Body of pancreas (tissue), 4 donors: ENCODE results near the gene MAP1B. TPM values are rescaled to one million over a fixed set of nuclear protein-coding genes. Genes with fewer than 3 reads are reported as not detected.

Source experiments
- ATAC-seq: fragments of 150-250 bp; one replicate; pipeline ENCODE4 v1.9.1; 2016
- DNase-seq, 4 donors: peaks; one replicate each; pipeline ENCODE4 v3.0.0-alpha.2; 2019
- H3K27ac ChIP-seq, 4 donors: fragments of 200-600 bp; sonication (generic); 1 replicate in 3 of 4; 2 replicates in 1 of 4; pipeline versions ENCODE4 v1.5.1 to v1.6.1; 2016 to 2019; ENCODE audit warnings: mild to moderate bottlenecking in 1 of 4, mixed read lengths in 1 of 4, moderate library complexity in 1 of 4
- H3K27me3 ChIP-seq, 2 donors: fragments of 200-600 bp; sonication (generic); one replicate each; pipeline ENCODE4 v1.6.0; 2016; ENCODE audit warnings: mild to moderate bottlenecking in 1 of 2
- H3K36me3 ChIP-seq, 2 donors: fragments of 200-600 bp; sonication (generic); replicated peaks in 1 of 2; 2 replicates each; pipeline ENCODE4 v1.5.1; 2016; ENCODE audit warnings: low read depth in 2 of 2; ENCODE audit not compliant: insufficient read depth in 1 of 2
- H3K4me1 ChIP-seq: fragments of 200-600 bp; sonication (generic); one replicate; pipeline ENCODE4 v1.6.0; 2016
- H3K4me3 ChIP-seq, 2 donors: fragments of 200-600 bp; sonication (generic); 1 replicate in 1 of 2; 2 replicates in 1 of 2; pipeline ENCODE4 v1.5.1; 2016 to 2019
- H3K9me3 ChIP-seq, 3 donors: fragments of 200-600 bp; sonication (generic); 1 replicate in 2 of 3; 2 replicates in 1 of 3; pipeline ENCODE4 v1.5.1; 2016
- CTCF ChIP-seq, 7 experiments: fragments of 450-650 bp in 4 of 7; fragments of 200-600 bp in 3 of 7; sonication (generic) in 3 of 7; IDR thresholded peaks; one replicate each; pipeline ENCODE4 v1.5.1; 2016 to 2019; ENCODE audit warnings: antibody characterized with exemption in 7 of 7
- POLR2A ChIP-seq, 3 donors: fragments of 450-650 bp; IDR thresholded peaks; one replicate each; pipeline ENCODE4 v1.6.1; 2016; ENCODE audit warnings: antibody characterized with exemption in 3 of 3, mild to moderate bottlenecking in 2 of 3
- WGBS, 2 donors: methylation state at CpG; one replicate each; pipeline ENCODE4 v1.1.5; 2017; 5-methylcytosine and 5-hydroxymethylcytosine counted together
- intact Hi-C: fragments of 100-400 bp; cut with DNase I; formaldehyde crosslinking; loops from one replicate; pipeline ENCODE4 v1.15.1; 2023
- total RNA-seq, 2 donors: library from RNA; depleted of rRNA; stranded (reverse); fragments of >200 nt; gene quantifications; one replicate each; pipeline ENCODE4 v1.1.0, GENCODE V29; 2016

The MAP1B gene
- total RNA-seq, 2 donors from 2014 or later, result 30.4 to 69.9 TPM

GRCh38 chr5:72182686-72183085 is 75.4 kb downstream of the MAP1B start:
- H3K27ac ChIP-seq, result no peak overlapping the region
- no peaks in the 10 kb centered on the region for H3K36me3 ChIP-seq
- intact Hi-C loops, result no loop called here
- no peaks in the 10 kb centered on the region for H3K27me3 ChIP-seq
- no peak for DNase-seq
- no peak for TF ChIP-seq CTCF (IDR thresholded peaks at IDR 0.05)
- no peak for TF ChIP-seq POLR2A (IDR thresholded peaks at IDR 0.05)
- no peaks in the 10 kb centered on the region for H3K4me1 ChIP-seq
- no peaks in the 10 kb centered on the region for H3K9me3 ChIP-seq
- H3K4me3 ChIP-seq, result no peak overlapping the region
- WGBS, 2 donors, result 71 to 85% methylated on average over 6 to 7 of the region's 7 CpGs
- ATAC-seq, result no peak

- Histone ChIP-seq H3K4me1 (no peaks in the 10 kb centered on the region), H3K27me3 (no peaks in the 10 kb centered on the region), H3K27ac (no peak overlapping the region), H3K9me3 (no peaks in the 10 kb centered on the region), H3K36me3 (no peaks in the 10 kb centered on the region), H3K4me3 (no peak overlapping the region)
- WGBS, 2 donors, result 68 to 76% methylated on average over 4 to 7 of the region's 7 CpGs
- intact Hi-C loops, result no loop called here
- TF ChIP-seq CTCF (IDR thresholded peaks at IDR 0.05) (no peak), POLR2A (IDR thresholded peaks at IDR 0.05) (no peak)
- ATAC-seq (no peak), DNase-seq (no peak)
Measured at GRCh38 chr5:72183101-72183520, 75.8 kb downstream of the MAP1B start.

GRCh38 chr5:72184408-72184807 is 77.1 kb downstream of the MAP1B start:
- no peaks in the 10 kb centered on the region for H3K4me1 ChIP-seq
- intact Hi-C loops, result no loop called here
- H3K27me3 ChIP-seq, result no peaks in the 10 kb centered on the region
- H3K36me3 ChIP-seq, result no peaks in the 10 kb centered on the region
- ATAC-seq, result no peak
- H3K4me3 ChIP-seq, result no peak overlapping the region
- 82 to 85% methylated on average over 3 of the region's 3 CpGs for WGBS, 2 donors
- H3K27ac ChIP-seq, result no peak overlapping the region
- H3K9me3 ChIP-seq, result no peaks in the 10 kb centered on the region
- no peak for DNase-seq
- TF ChIP-seq CTCF (IDR thresholded peaks at IDR 0.05), result no peak
- no peak for TF ChIP-seq POLR2A (IDR thresholded peaks at IDR 0.05)

GRCh38 chr5:72185496-72186329 is 78.4 kb downstream of the MAP1B start:
- H3K4me1 ChIP-seq, result no peaks in the 10 kb centered on the region
- 76 to 83% methylated on average over 8 to 10 of the region's 10 CpGs for WGBS, 2 donors
- TF ChIP-seq CTCF (IDR thresholded peaks at IDR 0.05) (no peak), POLR2A (IDR thresholded peaks at IDR 0.05) (no peak)
- no peaks in the 10 kb centered on the region for H3K36me3 ChIP-seq
- no peak overlapping the region for H3K27ac ChIP-seq
- intact Hi-C loops, result no loop called here
- ATAC-seq, result no peak
- H3K4me3 ChIP-seq, result no peak overlapping the region
- no peaks in the 10 kb centered on the region for H3K27me3 ChIP-seq
- no peaks in the 10 kb centered on the region for H3K9me3 ChIP-seq
- peak in 1 of 4 donors; percentile 14 for DNase-seq
